Pancreas (tissue), 10 donors: ENCODE data around the gene PATZ1. TPM values are rescaled to one million over a fixed set of nuclear protein-coding genes. Genes with fewer than 3 reads are reported as not detected.

ENCODE experiments used
- ATAC-seq, 4 donors: fragments of 200-7000 bp; cut with Tn5 transposase; one replicate each; pipeline versions ENCODE4 v1.8.0 to v1.9.1; 2020; ENCODE audit warnings: mild to moderate bottlenecking in 4 of 4, moderate library complexity in 4 of 4
- DNase-seq, 6 donors: peaks; one replicate each; pipeline ENCODE4 v3.0.0-alpha.2; 2020
- FAIRE-seq: peaks from 2 replicates; lab custom pipeline; 2012; peaks lifted over from hg19 to GRCh38; lab: Jason Lieb, UNC
- H3K27ac ChIP-seq, 4 donors: fragments of 200-600 bp; sonication (generic); 1 replicate in 3 of 4; 2 replicates in 1 of 4; pipeline versions ENCODE4 v1.5.0 to v1.8.0; 2020
- H3K27me3 ChIP-seq, 4 donors: fragments of 200-600 bp; one replicate each; pipeline ENCODE4 v1.8.0; 2021
- H3K36me3 ChIP-seq, 3 donors: fragments of 200-600 bp; sonication (generic) in 1 of 3; one replicate each; pipeline versions ENCODE4 v1.5.0 to v1.8.0; 2020 to 2021
- H3K4me1 ChIP-seq, 3 donors: fragments of 200-600 bp; one replicate each; pipeline ENCODE4 v1.8.0; 2021
- H3K4me3 ChIP-seq, 4 donors: fragments of 200-600 bp; sonication (generic) in 2 of 4; one replicate each; pipeline versions ENCODE4 v1.5.0 to v1.8.0; 2020 to 2021
- H3K9me3 ChIP-seq, 4 donors: fragments of 200-600 bp; one replicate each; pipeline ENCODE4 v1.8.0; 2021
- WGBS, 2 donors: extraction: QIAGEN DNeasy Blood & Tissue Kit; methylation state at CpG; one replicate each; pipeline ENCODE4 v1.1.7; 2013; 5-methylcytosine and 5-hydroxymethylcytosine counted together
- intact Hi-C, 3 donors: fragments of 100-400 bp; cut with DNase I; formaldehyde crosslinking; loops; one replicate each; pipeline versions ENCODE4 v1.11.1 to v1.14.2; 2022
- polyA plus RNA-seq, 2 donors: library from polyadenylated mRNA; stranded (reverse); fragments of 200-250 nt; gene quantifications; one replicate each; pipeline ENCODE4 v1.2.3, GENCODE V29; 2013
- total RNA-seq, 6 donors: library from RNA; stranded (reverse); fragmentation: NEBNext Ultra II Directional in 4 of 6; extraction: Animal tissue kit (Norgen Biotek cat#: 25700) in 4 of 6; gene quantifications; one replicate each; pipeline versions ENCODE4 v1.2.1 to v1.2.4, GENCODE V29; 2021 to 2023
- TF ChIP-seq, protein P1 (sequence below), 4 donors: fragments of 200-600 bp; sonication (generic) in 3 of 4; IDR thresholded peaks; one replicate each; pipeline versions ENCODE4 v1.5.0 to v1.8.0; 2021; ENCODE audit warnings: antibody characterized with exemption in 4 of 4
- donor health status: healthy with polysubstance abuse.
- donor health status: DM: no; HTN: no; CAD: no; lungs with moderate emphysema.
- donor health status: DM: no; HTN: no; CAD: no.
- donor health status: control.
- donor health status: control.
- donor health status: Bipolar disorder and iron deficiency.
- donor health status: DM: yes; HTN: yes; CAD: no.
- donor health status: DM: no; HTN: no; CAD: no.
- donor health status: DM: no; HTN: no; CAD: no.
- donor health status: DM: yes; HTN: yes; CAD: no.

PATZ1 gene
- total and polyA plus RNA-seq, 8 donors: 12.0 to 30.2 (median 17.6) TPM

- ATAC-seq: no peak
- TF ChIP-seq, protein P1, sequence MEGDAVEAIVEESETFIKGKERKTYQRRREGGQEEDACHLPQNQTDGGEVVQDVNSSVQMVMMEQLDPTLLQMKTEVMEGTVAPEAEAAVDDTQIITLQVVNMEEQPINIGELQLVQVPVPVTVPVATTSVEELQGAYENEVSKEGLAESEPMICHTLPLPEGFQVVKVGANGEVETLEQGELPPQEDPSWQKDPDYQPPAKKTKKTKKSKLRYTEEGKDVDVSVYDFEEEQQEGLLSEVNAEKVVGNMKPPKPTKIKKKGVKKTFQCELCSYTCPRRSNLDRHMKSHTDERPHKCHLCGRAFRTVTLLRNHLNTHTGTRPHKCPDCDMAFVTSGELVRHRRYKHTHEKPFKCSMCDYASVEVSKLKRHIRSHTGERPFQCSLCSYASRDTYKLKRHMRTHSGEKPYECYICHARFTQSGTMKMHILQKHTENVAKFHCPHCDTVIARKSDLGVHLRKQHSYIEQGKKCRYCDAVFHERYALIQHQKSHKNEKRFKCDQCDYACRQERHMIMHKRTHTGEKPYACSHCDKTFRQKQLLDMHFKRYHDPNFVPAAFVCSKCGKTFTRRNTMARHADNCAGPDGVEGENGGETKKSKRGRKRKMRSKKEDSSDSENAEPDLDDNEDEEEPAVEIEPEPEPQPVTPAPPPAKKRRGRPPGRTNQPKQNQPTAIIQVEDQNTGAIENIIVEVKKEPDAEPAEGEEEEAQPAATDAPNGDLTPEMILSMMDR (IDR thresholded peaks at IDR 0.05): no peak
- Histone ChIP-seq H3K36me3 (peaks cover 2 to 25% (median 8%) of the 10 kb centered on the region in 3 donors), H3K4me1 (peaks cover 0 to 3% (median under 1%) of the 10 kb centered on the region in 3 donors), H3K9me3 (no peaks in the 10 kb centered on the region), H3K27ac (no peak overlapping the region), H3K27me3 (no peaks in the 10 kb centered on the region), H3K4me3 (no peak overlapping the region)
- intact Hi-C loops: no loop called here
- no peak for DNase-seq
- 73 to 74% methylated on average over 2 of the region's 2 CpGs for WGBS, 2 donors
- no peak for FAIRE-seq
Observed at GRCh38 chr22:31333641-31334040, 12.5 kb downstream of the PATZ1 start.

DNA sequence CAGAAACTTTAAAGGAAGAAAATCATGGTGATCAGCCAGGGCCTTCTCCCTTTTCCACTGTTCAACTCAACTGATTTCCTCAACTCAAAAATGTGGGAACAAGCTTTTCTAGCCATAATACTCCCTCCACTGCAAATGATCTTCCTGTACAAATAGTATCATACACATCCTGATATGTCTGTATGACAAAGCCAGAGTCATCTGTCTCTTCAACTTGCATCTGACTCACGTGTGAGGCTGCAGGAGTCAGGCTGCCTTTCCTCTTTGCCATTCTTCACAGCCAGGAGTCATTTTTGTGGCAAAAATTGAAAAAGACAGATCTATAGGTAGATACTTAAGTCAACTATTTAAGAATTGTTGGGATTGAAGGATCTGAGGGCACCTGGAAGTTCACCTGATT is 13.3 kb downstream of the PATZ1 start:
- Histone ChIP-seq H3K27me3 (no peaks in the 10 kb centered on the region), H3K36me3 (peaks cover 2 to 25% (median 8%) of the 10 kb centered on the region in 3 donors), H3K4me3 (no peak overlapping the region), H3K27ac (no peak overlapping the region), H3K9me3 (no peaks in the 10 kb centered on the region), H3K4me1 (no peaks in the 10 kb centered on the region)
- FAIRE-seq (no peak), ATAC-seq (no peak), DNase-seq (no peak)
- TF ChIP-seq, protein P1 (IDR thresholded peaks at IDR 0.05): no peak
- 70 to 74% methylated on average over 1 of the region's 1 CpG for WGBS, 2 donors
- intact Hi-C loops: no loop called here

DNA sequence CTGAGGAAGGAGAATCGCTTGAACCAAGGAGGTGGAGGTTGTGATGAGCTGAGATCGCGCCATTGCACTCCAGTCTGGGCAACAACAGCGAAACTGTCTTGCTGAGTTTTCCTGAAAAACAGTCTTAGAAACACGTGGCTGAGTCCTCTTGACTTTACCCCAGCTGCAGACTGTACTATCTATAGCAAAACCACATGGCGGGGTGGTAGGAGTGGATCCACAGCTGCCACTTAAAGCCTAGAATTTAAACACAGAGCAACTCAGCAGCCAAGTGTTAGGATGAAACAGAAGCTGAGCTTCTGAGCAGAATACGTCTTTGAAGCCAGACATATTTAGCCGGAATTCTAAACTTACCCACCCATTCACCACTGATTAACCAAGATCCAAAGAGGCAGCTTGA is 14.1 kb downstream of the PATZ1 start:
- DNase-seq: no peak
- peaks cover 2 to 25% (median 16%) of the 10 kb centered on the region in 3 donors for H3K36me3 ChIP-seq
- FAIRE-seq: no peak
- intact Hi-C loops: no loop called here
- H3K4me1 ChIP-seq: no peaks in the 10 kb centered on the region
- 93 to 94% methylated on average over 8 of the region's 8 CpGs for WGBS, 2 donors
- TF ChIP-seq, protein P1 (IDR thresholded peaks at IDR 0.05): no peak
- H3K27ac ChIP-seq: no peak overlapping the region
- no peak overlapping the region for H3K4me3 ChIP-seq
- H3K9me3 ChIP-seq: no peaks in the 10 kb centered on the region
- no peak for ATAC-seq
- H3K27me3 ChIP-seq: no peaks in the 10 kb centered on the region

DNA sequence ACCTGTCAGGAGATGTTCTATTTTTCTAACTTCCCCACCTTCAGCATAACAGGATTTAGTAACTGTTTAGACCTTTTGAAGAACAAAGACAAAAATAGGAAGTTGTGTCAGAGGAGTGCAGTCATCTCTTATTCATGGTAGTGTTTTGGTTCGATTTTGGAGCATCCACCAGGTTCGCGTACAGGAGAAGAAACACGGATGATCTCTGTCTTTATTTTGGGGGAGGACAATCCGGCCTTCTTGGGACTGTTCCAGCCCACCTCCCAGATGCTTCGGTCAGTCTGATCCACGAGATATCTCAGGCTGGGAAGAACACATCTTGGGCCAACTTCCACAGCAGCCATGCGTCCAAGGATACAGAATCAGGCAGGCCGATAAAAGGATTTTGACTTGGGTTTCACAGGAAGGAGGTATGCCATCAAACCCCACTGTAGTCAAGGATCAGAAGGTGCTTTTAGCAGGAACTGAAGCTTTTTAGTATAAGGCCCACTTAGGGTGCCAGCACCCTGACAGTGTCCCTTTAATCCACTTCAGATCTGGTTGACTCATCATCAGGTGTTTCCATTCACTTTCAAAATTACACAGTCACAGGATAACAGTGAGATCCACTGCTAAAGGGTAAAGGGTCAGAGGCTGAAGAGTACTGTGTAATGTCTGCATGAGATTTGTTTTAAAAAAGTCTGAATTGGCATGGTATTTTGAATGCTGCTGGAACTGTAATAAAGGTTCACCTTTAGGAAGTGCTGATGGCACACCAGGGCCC is 16.5 kb downstream of the PATZ1 start:
- no peak for FAIRE-seq

More for the DNA sequence above, 16.5 kb downstream of the PATZ1 start:
- DNase-seq (no peak), ATAC-seq (no peak)
- intact Hi-C loops: no loop called here
- Histone ChIP-seq H3K27me3 (no peaks in the 10 kb centered on the region), H3K36me3 (peaks cover 0 to 25% (median 23%) of the 10 kb centered on the region in 3 donors), H3K27ac (no peak overlapping the region), H3K4me3 (no peak overlapping the region), H3K9me3 (no peaks in the 10 kb centered on the region), H3K4me1 (no peaks in the 10 kb centered on the region)
- WGBS, 2 donors: 75 to 77% methylated on average over 9 of the region's 9 CpGs
- TF ChIP-seq, protein P1 (IDR thresholded peaks at IDR 0.05): no peak
